ENCODE data around the gene ANKRD29. TPM values are rescaled to one million over a fixed set of nuclear protein-coding genes. Genes with fewer than 3 reads are reported as not detected.

ANKRD29 gene
- total and polyA plus RNA-seq, 2 of the 4 experiments (the other 2 are of a cell fraction), result 0.18 to 0.31 TPM

- no peak overlapping the region for H3K27ac ChIP-seq (ENCODE audit: insufficient read depth, low read length)
- dilution Hi-C loops (cut with HindIII; ENCODE audit: low sequenced_read_pairs, unreplicated experiment), result no loop called here
- no peak for TF ChIP-seq NFE2L2 (IDR thresholded peaks at IDR 0.05; ENCODE audit: low read depth, low read length)
- no peak for TF ChIP-seq RFX5 (IDR thresholded peaks at IDR 0.05; ENCODE audit: low read depth, low read length)
- TF ChIP-seq MXI1 (IDR thresholded peaks at IDR 0.05; ENCODE audit: borderline replicate concordance, low read depth, low read length), result no peak
- TF ChIP-seq CTCF (conservative IDR thresholded peaks at IDR 0.05; ENCODE audit: low read depth, low read length), result no peak
- no peak for TF ChIP-seq RAD21 (IDR thresholded peaks at IDR 0.05; ENCODE audit: low read length)
- TF ChIP-seq BHLHE40 (IDR thresholded peaks at IDR 0.05; ENCODE audit: low read depth, low read length), result no peak
- TF ChIP-seq SMC3 (IDR thresholded peaks at IDR 0.05; ENCODE audit: low read depth, low read length), result no peak
- no peak for TF ChIP-seq USF2 (IDR thresholded peaks at IDR 0.05; ENCODE audit: low read depth, low read length)
- H2AFZ ChIP-seq (replicated peaks; ENCODE audit: low read length, poor library complexity), result no peak overlapping the region
- WGBS, 2 experiments (ENCODE audit: extremely low coverage in 2 of 2, insufficient read length in 1 of 2), result no CpG with 5 or more reads among the region's 3 CpGs
- H2BK120ac ChIP-seq (ENCODE audit: low read depth, low read length), result no peak overlapping the region
- ATAC-seq (ENCODE audit: low read depth) (no peak), DNase-seq (no peak)
- no peak overlapping the region for H3K18ac ChIP-seq (ENCODE audit: low read depth, low read length)
- H3K23ac ChIP-seq (ENCODE audit: low read depth, low read length), result no peak overlapping the region
- no peak overlapping the region for H2AK9ac ChIP-seq (replicated peaks; ENCODE audit: low read depth, low read length, poor library complexity)
- in situ Hi-C loops (cut with MboI; ENCODE audit: low sequenced_read_pairs), result no loop called here
- no peak overlapping the region for H4K8ac ChIP-seq (ENCODE audit: low read depth in 2 of 2, low read length in 2 of 2)
- no peaks in the 10 kb centered on the region for H3K79me1 ChIP-seq (ENCODE audit: low read depth in 1 of 2, low read length in 2 of 2)
- no peaks in the 10 kb centered on the region; the same call in 1 of the 2 replicates for H3K9me3 ChIP-seq (ENCODE audit: control insufficient read depth, insufficient read depth, low read length)
- no peaks in the 10 kb centered on the region for H3K36me3 ChIP-seq (ENCODE audit: control insufficient read depth, insufficient read depth, low read length)
- H2BK15ac ChIP-seq (ENCODE audit: low read depth, low read length), result no peak overlapping the region
- no peak overlapping the region for H3K4ac ChIP-seq (ENCODE audit: low read depth, low read length)
- no peak overlapping the region for H2BK20ac ChIP-seq (ENCODE audit: low read depth, low read length)
- no peaks in the 10 kb centered on the region for H3K9me1 ChIP-seq (ENCODE audit: insufficient read depth, low read length)
- no peak overlapping the region for H4K91ac ChIP-seq (ENCODE audit: insufficient read depth, low read depth, low read length)
- CTCF ChIA-PET, result no interaction called here
- H4K20me1 ChIP-seq (ENCODE audit: insufficient read depth, low read length), result no peaks in the 10 kb centered on the region
- H3K27me3 ChIP-seq (ENCODE audit: control insufficient read depth, insufficient read depth, low read length), result peaks cover 43% of the 10 kb centered on the region
- no peak overlapping the region for H2AK5ac ChIP-seq (ENCODE audit: low read depth, low read length)
- H3K14ac ChIP-seq (replicated peaks; ENCODE audit: low read depth, low read length), result no peak overlapping the region
- POLR2A ChIA-PET (ENCODE audit: unreplicated experiment), result no interaction called here
- H3K56ac ChIP-seq (ENCODE audit: extremely low read depth, insufficient read depth, low read length), result no peak overlapping the region
- H3K9ac ChIP-seq (ENCODE audit: low read depth, low read length), result no peak overlapping the region
- H2BK5ac ChIP-seq (ENCODE audit: low read depth, low read length, poor library complexity, severe bottlenecking), result no peak overlapping the region
- no TSS peak for BruUV-seq (replicated peaks)
- intact Hi-C loops (cut with micrococcal nuclease), result no loop called here
- H3K4me2 ChIP-seq (ENCODE audit: low read depth, low read length), result no peak overlapping the region
- no peak overlapping the region for H3K4me3 ChIP-seq (ENCODE audit: insufficient read depth, low read depth, low read length)
- no peak overlapping the region for H4K5ac ChIP-seq (ENCODE audit: low read depth, low read length)
- no peaks in the 10 kb centered on the region for H3K4me1 ChIP-seq (ENCODE audit: control insufficient read depth, insufficient read depth, low read length)
Measured at GRCh38 chr18:23675896-23676295, 13.2 kb upstream of the ANKRD29 start.

Measured in IMR-90 (cell line).